Measurements from ENCODE around the gene PPTC7. TPM values are rescaled to one million over a fixed set of nuclear protein-coding genes. Genes with fewer than 3 reads are reported as not detected.

The PPTC7 gene
- total and polyA plus RNA-seq, 2 of the 8 experiments (the other 6 are each of a cell fraction or from before 2014, with no cell fraction given): 8.1 to 15.9 TPM

DNA sequence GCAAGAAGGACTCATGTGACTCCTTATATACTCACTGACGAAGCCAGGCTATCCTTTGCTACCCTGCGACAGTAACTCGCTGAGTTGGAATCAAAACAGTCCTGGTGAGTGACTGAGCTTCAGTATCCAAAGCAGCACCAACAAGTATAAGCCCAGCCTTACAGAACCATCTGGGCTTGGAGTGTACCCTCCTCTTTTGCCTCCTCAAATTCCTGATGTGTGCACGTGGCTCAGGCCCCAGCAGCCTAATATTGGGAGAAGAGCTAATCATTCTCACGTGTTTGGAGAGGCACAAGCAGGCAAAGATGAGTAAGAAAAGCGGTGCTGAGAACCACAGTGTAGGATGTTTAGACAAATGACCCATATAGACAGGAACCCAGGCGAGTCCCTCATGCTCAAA is 34.4 kb downstream of the PPTC7 start:
- CTCF ChIA-PET (ENCODE audit: partially characterized antibody): interaction anchor here (0.9 to 10.5 kb wide), 8 partner anchors 10 to 133 kb away, joined by 3 to 190 read pairs (median 4); partner anchors contain the start of gene ARPC3
- FAIRE-seq: no peak
- 83% methylated on average over 7 of the region's 7 CpGs; no CpG with 5 or more reads in 1 of the 2 experiments for WGBS, 2 experiments (ENCODE audit: extremely low coverage in 1 of 2, insufficient coverage in 1 of 2, insufficient read length in 1 of 2, insufficient replicate concordance in 2 of 2, low coverage in 1 of 2, low lambda C conversion rate in 2 of 2, missing lambda C conversion rate in 1 of 2)

More for the DNA sequence above, 34.4 kb downstream of the PPTC7 start:
- no peak overlapping the region for H2AFZ ChIP-seq (ENCODE audit: low read length)
- H2BK120ac ChIP-seq (replicated peaks; ENCODE audit: low read depth, low read length): no peak overlapping the region
- no peaks in the 10 kb centered on the region for H3K9me3 ChIP-seq (ENCODE audit: insufficient read depth in 2 of 2, low read depth in 1 of 2, low read length in 1 of 2)
- H3K79me2 ChIP-seq (ENCODE audit: control insufficient read depth in 1 of 2, insufficient read depth in 2 of 2, low read length in 2 of 2): 0 out of 4 replicates have a peak, but pooled peaks cover 0 to 2% of the 10 kb centered on the region in 2 experiments
- no peak for DNase-seq (ENCODE audit: low read depth in 1 of 2, low spot score in 2 of 2)
- no peak overlapping the region for H3K4ac ChIP-seq (replicated peaks; ENCODE audit: insufficient read length, low read depth, low read length)
- H2BK20ac ChIP-seq (ENCODE audit: low read length): no peak overlapping the region
- no peak overlapping the region for H3K18ac ChIP-seq (ENCODE audit: extremely low read depth, low read length)
- no peaks in the 10 kb centered on the region for H4K20me1 ChIP-seq (replicated peaks in 1 of 2; ENCODE audit: control insufficient read depth in 1 of 2, insufficient read depth in 2 of 2, low read length in 2 of 2)
- H4K91ac ChIP-seq (replicated peaks; ENCODE audit: insufficient read length, low read length): no peak overlapping the region
- H4K5ac ChIP-seq (ENCODE audit: insufficient read length, low read depth, low read length): no peak overlapping the region
- H3K4me3 ChIP-seq (ENCODE audit: extremely low read depth in 1 of 4, insufficient read depth in 2 of 4, low read depth in 3 of 4, low read length in 4 of 4): no peak overlapping the region
- TF ChIP-seq EP300 (IDR thresholded peaks at IDR 0.05; ENCODE audit: borderline replicate concordance in 1 of 2, low read depth in 2 of 2, low read length in 2 of 2): no peak
- H3K27ac ChIP-seq (ENCODE audit: low read depth, low read length): no peak overlapping the region
- H3K36me3 ChIP-seq (ENCODE audit: control insufficient read depth in 2 of 4, insufficient read depth in 4 of 4, low read length in 3 of 4): peaks cover 0 to 2% (median 0%) of the 10 kb centered on the region in 4 experiments; a peak in 2 of 8 replicates
- H2AK5ac ChIP-seq (ENCODE audit: low read depth, low read length): no peak overlapping the region
- H3K23me2 ChIP-seq (ENCODE audit: low read depth, low read length): no peaks in the 10 kb centered on the region
- no peak overlapping the region for H3K4me2 ChIP-seq (ENCODE audit: insufficient read depth in 1 of 2, low read depth in 2 of 2, low read length in 2 of 2)
- peaks cover 4% of the 10 kb centered on the region; the same call in 1 of the 2 replicates for H3K79me1 ChIP-seq (ENCODE audit: low read depth, low read length)
- H3K23ac ChIP-seq (ENCODE audit: insufficient read length): no peak overlapping the region
- no peak overlapping the region for H2BK5ac ChIP-seq (ENCODE audit: low read depth, low read length)
- H2BK15ac ChIP-seq (ENCODE audit: low read length): no peak overlapping the region
- POLR2A ChIA-PET (ENCODE audit: partially characterized antibody): interaction anchor here (0.9 kb wide), 1 partner anchor 80 kb away, joined by 4 read pairs; the partner anchor contains the start of genes FAM216A and GPN3
- no peak overlapping the region for H3K14ac ChIP-seq (ENCODE audit: insufficient read length)
- H2BK12ac ChIP-seq (ENCODE audit: low read depth, low read length): no peak overlapping the region
- H4K8ac ChIP-seq (ENCODE audit: extremely low read depth, insufficient read depth, low read length): no peak overlapping the region
- no peak overlapping the region; a peak in 1 of 7 replicates for H3K9ac ChIP-seq (replicated peaks in 1 of 4; ENCODE audit: extremely low read depth in 1 of 4, low read depth in 3 of 4, low read length in 3 of 4)
- no peaks in the 10 kb centered on the region for H3K27me3 ChIP-seq (replicated peaks in 1 of 4; ENCODE audit: control insufficient read depth in 3 of 4, extremely low read depth in 1 of 4, insufficient read depth in 3 of 4, low read length in 3 of 4)
- no peak overlapping the region for H3K56ac ChIP-seq (replicated peaks; ENCODE audit: insufficient read length, low read depth, low read length)
- H3K4me1 ChIP-seq (replicated peaks in 1 of 4; ENCODE audit: control insufficient read depth in 3 of 4, insufficient read depth in 4 of 4, low read length in 3 of 4): 0 out of 7 replicates have a peak, but pooled peaks cover 0 to 2% (median 0%) of the 10 kb centered on the region in 4 experiments
